GM18868 (cell line): ENCODE data around the gene PPM1E.

Experiments used
- ATAC-seq: cut with Tn5 transposase; IDR thresholded peaks from one replicate; pipeline ENCODE4 v1.9.1; 2021; ENCODE audit warnings: mild to moderate bottlenecking, moderate library complexity; ENCODE audit not compliant: unreplicated experiment

The PPM1E gene

DNA sequence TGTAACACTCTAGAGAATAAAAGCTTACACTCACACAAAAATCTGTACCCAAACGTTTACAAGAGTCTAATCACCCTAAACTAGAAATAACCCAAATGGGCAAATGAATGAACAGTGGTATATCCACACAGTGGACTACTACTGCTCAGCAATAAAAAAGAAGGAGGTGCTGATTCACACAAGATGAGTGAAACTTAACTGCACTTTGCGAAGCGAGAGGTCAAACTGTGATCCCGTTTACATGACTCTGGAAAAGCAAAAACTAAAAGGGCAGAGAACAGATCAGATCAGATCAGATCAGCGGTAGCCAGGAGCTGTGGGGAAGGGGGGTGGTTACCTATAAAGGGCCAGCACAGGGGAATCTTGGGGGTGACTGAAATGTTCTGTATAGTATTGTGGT is 237.7 kb downstream of the PPM1E start:
- ATAC-seq, result no peak

DNA sequence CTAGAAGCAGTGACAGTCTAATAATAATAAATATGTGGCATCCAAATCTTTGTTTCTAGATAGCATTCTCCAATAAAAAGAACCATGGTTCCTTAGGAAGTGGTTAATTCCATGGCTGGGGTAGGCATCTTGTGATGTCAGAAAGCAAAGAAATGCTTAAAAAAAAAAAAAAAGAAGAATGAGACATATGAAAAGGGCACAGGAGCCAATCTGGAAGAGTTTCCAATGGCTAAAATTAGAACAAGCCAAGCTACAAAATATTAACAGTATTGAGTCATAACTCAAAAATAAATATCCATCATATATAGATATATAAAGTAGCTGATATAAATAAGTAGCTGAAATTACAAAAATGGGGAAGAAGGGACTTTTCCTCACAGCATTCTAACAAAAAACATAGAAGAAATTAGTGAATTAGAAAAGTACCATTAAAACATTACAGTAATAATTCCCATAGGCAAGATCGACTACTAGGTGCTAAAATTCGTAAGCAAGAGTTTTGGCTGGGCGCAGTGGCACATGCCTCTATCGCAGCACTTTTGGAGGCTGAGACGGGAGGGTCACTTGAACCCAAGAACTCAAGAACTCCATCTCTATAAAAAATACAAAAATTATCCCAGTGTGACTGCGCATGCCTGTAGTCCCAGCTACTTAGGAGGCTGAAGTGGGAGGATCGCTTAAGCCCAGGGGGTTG is 239.7 kb downstream of the PPM1E start:
- ATAC-seq, result no peak

DNA sequence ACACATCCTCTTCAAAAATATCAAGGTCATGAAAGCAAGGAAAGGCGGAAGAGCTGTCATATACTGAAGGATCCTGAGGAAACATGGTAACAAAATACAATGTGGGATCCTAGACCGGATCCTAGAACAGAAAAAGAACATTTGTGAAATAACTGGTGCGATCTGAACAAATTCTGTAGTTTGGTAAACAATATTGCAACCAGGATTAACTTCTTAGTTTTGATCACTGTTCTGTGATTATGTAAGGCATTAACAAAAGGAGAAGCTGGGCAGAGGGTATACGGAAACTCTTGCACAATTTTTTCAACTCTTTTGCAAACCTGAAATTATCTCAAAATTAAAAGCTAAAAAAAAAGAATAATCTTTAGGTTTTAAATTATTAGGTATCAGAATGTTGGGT is 241.3 kb downstream of the PPM1E start:
- no peak for ATAC-seq

DNA sequence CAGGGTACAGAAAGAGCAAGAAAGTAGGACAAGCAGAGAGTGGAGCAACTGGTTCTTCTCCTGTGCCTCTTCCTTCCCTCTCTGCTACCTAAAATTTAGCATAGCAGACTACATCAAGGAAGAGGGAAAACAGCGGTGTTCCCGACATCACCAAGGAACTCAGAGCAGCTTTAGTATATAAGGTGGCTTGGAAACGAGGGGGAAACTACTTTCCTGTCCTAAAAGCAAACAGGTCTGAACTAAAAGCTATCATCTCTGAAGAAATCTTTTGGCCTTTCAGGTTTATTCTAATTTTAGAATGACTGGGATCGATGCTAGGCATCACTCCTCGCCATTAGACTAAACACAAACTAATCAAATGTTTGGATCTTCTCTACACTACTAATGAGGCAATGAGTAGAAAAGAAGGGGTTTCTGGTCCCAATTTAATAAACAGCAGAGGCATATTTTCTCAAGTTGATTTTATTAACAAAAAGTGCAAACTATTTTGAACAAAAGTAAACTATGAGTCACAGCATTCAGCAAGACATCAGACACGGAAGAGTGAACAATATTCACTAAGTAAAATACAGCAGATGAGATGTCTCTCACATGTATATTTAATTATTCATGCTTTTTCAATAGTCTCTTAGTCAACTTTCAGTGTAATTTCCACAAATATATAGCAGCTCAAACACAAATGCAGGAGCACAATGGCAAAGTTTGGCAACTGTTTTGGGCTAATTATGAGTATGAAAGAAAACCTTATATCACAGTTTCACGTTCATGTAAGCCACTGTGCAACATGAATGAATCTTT is 242.3 kb downstream of the PPM1E start:
- ATAC-seq, result no peak

DNA sequence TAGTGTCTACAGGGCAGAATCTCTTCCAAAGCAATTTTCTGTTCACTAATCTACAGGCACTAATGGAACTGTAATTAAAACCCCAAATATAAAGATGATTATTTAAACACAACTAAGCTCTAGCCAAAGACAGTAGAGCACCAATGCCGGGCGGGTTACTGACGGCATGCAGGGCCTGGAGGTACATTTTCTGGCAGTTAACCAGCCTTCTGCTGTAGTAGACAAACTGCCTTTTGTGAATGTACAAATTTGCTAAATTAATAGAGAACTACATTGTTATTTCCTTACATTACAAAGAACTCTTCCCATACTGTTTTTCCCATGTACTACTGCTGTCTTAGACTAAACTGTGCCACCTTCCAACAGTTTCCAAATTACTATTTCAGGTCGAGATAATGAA is 243.2 kb downstream of the PPM1E start:
- ATAC-seq, result no peak

- no peak for ATAC-seq
These were observed 243.8 kb downstream of the PPM1E start for GRCh38 chr17:58999500-58999899.

DNA sequence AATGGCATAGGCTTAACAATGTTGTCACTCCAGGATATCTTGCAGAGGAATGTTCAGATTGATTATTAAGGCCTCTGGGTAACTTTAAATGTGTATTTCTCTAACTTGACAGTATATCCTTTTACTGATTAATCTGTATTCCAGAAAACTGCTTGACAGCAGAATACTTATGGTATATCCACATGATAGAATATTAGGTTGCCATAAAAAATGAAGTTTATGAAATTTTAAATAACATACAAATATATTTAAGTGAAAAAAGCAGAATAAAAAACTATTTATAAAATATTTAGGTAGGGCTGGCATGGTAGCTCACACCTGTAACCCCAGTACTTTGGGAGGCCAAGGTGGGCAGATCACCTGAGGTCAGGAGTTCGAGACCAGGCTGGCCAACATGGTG is 244.4 kb downstream of the PPM1E start:
- no peak for ATAC-seq

DNA sequence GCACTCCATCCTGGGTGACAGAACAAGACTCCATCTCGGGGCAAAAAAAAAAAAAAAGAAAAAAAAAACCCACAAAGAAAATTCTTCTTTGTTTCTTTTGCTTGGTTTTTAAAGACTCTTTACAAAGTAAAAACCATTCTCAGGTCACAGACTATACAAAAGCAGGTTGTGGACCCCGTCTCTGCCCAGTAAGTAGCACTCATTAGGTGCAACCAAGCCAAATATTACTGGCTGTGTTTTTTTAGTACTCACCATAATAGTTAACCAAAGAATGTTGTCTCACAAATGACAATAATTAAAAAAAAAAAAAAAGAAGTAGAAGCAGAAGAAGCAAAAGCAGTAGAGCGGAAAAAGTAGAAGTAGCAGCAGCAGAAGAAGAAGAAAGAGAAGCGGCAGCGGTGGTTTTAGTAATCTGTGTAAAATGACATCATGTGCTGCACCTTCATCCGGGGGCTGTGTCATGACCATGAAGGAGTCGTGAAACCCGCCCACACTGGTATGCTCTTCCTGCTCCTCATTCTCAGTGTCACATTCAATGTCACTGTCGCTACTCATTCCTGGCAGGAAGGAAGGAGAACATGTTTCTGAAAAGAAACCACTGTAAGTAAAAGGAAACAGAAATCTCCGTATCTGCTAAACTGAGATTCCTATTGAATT is 245.6 kb downstream of the PPM1E start:
- ATAC-seq, result peak; percentile 94

- no peak for ATAC-seq
These were observed 246.5 kb downstream of the PPM1E start for GRCh38 chr17:59002126-59002525.

- no peak for ATAC-seq
These were observed 247.2 kb downstream of the PPM1E start for GRCh38 chr17:59002848-59003247.

DNA sequence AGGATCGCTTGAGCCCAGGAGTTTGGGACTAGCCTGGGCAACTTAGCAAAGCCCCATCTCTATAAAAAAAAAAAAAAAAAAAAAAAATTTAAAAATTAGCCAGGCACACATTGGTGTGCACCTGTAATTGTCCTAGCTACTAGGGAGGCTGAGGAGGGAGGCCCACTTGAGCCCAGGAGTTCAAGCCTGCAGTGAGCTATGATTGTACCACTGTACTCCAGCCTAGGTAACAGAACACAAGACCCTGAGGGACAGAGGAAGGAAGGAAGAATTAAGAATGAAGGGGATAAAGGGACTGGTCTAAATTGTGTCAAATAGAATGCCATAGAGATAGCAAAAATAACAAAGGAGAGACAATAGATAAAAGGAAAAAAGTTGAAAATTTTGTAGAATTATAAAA is 248.2 kb downstream of the PPM1E start:
- ATAC-seq, result no peak

- ATAC-seq, result no peak
These were observed 248.9 kb downstream of the PPM1E start for GRCh38 chr17:59004338-59005111.

DNA sequence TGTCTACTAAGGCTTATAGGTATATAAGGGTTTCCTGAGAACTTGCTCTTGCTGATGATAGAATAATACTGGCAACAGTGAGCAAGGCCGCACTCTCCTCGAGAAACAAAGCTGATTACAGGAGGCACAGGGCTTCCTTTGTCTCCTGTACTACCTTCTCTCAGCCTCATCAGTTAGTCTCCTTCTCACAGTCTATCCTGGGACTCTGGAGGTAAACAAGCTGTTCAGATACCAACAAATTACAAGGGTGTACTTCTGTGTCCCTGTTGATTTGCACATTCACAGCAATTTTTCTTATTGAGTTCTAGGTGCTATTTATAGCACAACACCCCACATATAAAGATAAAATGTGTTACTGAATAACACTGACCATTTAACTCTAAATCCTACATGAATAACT is 252.3 kb downstream of the PPM1E start:
- ATAC-seq, result no peak

DNA sequence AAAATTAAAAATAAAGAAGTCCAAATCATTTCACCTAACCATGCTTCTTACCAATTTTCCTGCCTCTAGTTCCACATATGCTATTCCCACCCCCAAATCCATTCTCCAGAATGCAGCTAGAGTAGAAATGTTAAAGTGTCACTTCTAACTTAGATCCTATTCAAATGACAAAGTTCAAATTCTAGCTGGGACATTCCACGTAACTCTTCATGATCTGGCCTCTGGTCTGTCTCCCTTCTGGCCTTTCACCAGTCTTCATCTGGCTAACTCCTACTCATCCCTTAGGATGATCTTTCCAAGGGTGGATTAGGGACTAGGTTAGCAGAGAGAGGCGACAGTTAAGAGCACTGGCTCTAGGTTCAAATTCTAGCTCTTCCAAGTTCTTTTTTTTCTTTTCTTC is 253.1 kb downstream of the PPM1E start:
- ATAC-seq, result no peak

- no peak for ATAC-seq
These were observed 254.4 kb downstream of the PPM1E start for GRCh38 chr17:59010026-59010425.

GRCh38 chr17:59011975-59012374 is 256.3 kb downstream of the PPM1E start:
- no peak for ATAC-seq

DNA sequence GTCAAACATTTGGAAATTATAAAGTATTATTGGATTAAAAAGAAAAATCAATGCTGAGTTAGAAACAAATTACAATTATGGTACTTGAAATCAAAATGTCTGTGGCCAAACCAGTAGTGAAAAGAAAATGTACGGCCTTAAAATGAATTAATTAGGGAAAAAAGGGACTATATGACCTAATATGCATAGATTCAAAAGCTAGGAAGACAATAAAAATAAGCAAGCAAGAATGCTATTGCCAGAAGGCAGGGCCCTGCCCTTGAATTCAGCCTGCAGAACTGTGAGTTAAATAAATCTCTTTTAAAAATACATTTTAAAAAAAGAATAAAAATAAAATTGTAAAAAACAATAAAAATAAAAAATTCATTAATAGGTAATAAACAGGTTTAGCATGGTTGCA is 262.4 kb downstream of the PPM1E start:
- ATAC-seq, result no peak

DNA sequence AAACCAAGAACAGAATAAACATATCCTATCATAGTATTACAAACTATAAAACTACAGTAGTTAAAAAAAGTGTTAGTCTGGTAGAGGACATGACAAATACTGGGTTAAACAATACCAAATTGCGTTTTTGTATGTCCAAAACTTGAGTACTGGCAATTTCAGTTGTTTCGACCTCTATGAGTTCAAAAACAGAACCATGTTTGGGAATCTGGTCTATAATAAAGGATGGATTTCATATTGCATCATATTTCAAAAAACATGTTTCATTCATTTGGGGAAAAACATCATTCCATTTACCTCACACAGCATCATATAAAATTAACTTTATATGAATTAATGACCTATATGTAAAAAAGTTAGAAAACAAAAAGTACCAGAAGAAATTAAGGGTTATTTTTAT is 269.3 kb downstream of the PPM1E start:
- ATAC-seq, result no peak

DNA sequence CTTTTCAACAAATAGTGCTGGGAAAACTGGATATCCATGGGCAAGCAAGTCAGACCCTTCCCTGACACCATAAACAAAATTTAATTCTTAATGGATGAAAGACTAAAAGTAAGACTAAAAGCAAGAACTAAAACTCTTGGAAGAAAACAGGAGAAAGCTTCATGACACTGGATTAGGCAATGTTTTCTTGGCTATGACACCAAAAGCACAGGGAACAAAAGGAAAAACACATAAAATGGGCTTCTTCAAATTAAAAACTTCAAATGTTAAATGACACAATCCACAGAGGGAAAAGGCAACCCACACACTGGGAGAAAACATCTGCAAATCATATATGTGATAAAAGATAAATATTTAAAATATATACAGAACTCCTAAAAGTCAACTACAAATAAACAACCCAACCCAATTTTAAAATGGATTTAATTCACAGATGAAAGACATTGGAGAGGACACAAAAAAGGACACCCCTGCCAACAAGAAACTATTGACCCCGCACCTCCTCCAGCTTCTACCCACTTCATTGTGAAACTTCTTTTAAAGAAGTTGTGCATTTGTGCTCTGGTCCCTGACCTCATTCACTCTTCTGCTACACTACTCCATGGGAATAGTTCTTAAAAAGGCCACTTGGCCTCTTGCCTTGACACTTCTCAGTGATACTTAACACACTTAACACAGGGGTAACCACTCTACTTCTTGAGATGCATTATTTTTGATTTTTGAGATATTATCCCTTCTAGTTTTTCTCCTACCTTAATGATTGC is 270.7 kb downstream of the PPM1E start:
- ATAC-seq, result no peak

- ATAC-seq, result no peak
These were observed 272.1 kb downstream of the PPM1E start for GRCh38 chr17:59027750-59028149.

- ATAC-seq, result no peak
These were observed 272.7 kb downstream of the PPM1E start for GRCh38 chr17:59028328-59028727.
